Suppressor macrophage (primary cell): ENCODE measurements around the gene PLCB4.

Source experiments
- DNase-seq, 4 experiments: peaks; one replicate each; pipeline ENCODE4 v3.0.0-alpha.2; 2020 to 2022

Gene PLCB4

DNA sequence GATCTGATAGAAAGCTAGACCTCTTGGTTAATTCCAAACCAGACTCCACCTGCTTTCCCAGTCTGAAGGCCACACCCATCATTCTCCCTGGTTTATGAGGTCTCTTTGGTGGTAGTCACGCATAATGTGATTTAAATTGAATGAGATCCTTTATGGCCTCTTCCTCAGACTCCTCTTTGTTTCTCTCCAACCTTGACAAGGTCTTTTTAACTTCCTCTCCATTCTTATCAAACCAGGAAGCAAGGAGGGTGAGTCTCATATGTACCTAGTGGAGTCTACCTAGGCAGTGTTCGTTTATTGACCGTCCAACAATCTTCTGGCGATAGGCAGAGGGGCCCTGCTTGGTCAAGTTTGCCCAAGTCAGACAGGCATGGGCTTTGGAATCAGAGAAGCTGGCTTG lies 261.3 kb downstream of the PLCB4 start:
- DNase-seq = no peak

DNA sequence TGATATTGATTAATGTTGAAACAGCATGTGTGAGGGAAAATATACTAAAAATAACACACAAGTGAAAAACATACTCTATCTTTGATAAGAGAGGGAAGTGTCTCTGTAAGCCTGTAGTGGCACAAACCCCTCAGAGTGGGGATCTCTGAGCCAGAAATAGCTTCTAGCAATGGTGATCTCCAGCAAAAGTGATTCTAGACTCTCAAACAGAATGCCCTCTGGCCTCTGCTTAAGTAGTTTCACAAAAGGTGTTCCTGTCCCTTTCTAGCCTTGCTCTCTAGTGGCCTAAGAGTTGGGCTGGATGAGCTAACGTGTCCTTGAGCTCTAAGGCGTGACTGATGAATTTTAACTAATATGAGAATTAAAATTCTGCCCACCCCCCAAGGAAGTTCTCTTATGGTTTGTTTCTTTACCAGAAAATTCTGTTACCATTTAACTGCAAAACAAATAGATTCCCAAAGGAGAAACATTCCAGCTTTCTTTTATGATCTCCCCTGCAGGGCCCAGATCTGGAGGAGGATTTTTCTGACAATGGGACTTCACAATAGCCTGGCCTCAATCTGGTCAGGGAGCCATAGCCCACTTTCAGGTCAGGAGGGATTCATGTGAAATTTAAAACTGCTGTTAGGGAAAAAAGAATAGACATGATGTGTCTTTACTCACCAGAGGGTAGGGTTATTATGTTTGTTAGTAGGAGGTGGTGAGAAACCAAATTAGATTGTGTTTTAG lies 263.0 kb downstream of the PLCB4 start:
- DNase-seq = no peak

DNA sequence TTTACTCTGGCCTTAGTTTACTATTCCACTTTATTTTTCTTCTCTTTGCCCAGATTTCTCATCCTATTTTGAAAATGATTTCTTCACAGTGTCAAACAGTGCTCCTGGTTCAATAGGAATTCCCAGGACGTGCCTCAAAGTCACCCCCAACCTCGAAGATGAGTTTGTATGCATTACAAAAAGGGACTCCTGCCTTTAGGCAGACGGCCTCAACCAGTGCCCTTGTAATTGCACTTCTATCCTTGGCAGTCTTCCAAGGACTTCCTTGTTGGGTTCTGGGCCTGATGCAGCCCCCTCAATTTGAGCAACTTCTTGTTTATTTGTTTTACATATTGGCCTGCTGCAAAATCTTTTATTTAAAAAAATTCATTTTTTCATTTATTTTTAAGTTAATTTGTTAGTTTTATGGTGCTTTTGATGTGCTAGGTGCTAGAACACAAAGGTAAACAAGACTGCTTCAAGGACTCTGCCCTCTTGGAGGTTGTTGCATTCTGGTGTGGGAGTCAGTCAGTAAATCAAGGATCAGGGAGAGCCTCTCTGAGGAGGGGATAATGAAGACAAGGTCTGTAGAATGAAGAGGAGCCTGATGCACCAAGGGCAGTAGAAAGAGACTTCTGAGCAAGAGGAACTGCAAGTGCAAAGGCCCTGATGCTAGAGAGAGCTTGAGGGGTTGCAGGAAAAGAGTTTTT lies 264.0 kb downstream of the PLCB4 start:
- DNase-seq = peak in 3 of 4 experiments; percentile 8 to 24 (median 20)

DNA sequence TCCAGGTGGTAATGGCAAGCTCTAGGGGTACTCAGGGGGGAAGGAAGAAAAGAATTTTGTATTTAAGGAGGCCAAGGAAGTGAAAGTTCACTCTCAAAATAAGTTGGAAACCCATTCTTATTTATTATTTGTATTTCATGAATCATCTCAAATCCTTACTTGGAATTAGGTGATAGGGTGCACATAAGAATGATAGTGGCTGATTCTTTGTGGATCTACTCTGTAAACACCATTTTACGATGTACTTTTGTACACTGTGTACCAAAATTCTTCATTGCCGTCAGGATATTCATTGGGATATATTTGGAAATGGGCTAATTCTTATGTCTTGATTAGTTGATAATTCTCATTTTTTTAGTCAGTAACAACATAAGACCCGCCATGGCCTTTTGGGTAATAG lies 266.0 kb downstream of the PLCB4 start:
- no peak for DNase-seq

- no peak for DNase-seq
Observed at GRCh38 chr20:9338101-9338500, 269.2 kb downstream of the PLCB4 start.

DNA sequence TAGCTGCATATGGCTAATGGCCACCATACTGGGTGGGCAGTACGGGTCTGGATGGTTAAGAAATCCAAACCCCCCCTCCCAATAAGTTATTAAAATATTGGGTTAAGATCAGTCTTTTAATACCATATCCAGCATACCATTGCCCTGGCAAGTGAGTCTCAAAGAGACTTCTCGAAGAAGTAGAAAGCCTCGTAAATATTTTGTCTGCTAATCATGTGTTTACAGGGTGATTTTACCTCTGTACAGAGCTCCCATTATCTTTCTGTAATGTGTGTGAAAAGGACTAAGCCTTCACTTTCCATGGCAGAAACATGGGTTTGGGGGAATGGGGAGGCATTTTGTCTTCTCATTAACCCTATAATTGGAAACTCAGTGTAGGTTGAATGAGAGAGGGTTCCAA lies 270.8 kb downstream of the PLCB4 start:
- no peak for DNase-seq

DNA sequence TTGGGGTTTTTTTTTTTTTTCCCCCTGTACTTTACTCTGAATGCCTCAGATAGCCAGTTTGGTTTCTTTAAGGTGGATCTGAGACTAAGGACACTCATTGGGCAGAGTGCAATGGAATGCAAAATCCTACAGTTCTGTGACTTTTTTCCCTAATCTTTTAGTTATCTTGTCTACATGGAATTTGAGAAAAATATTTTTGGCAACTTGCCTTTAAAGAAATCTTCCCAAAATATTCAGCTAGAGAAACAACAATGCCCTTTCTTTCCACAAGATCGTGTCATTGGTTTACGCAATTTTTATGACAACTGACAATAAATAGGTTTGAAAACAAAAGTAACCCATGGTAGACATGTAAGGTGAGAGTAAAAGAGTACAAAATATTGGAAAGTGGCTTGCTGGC lies 273.8 kb downstream of the PLCB4 start:
- DNase-seq = no peak

DNA sequence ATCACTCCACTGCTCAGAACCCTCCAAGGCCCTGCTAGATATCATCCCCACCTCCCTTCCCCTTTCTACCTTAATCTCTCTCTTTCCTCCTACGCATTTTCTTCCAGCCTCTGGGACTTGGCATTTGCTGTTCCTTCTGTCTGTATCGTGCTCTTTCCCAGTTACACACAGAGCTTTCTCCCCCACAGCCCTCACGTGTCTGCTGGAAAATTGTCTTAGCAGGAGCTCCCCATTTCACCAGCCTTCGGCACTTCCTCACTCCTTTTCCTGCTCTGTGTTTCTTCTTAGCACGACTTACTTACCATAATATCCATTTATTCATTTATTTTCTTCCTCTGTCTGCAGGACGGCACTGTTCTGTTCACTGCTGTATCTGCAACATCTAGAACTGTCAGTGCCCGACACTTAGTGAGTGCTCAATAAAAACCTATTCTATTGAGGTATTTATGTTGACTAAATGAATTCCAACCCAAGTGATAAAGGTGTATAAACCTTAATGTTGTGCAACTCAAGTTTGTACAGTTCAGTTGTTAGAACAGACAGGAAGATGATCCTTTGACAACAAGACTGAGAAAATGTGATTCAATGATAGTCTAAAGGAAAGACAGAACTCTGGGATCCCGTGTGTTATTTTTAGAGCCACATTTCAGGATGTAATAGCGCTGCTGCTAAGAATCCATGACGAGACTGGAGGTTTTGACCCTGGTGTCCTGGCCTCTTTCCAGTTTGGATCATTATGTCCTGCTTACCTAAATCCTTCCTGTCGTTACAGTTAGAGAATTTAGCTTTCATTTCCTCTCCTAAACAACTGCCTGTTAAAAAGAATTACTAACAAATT lies 275.4 kb downstream of the PLCB4 start:
- DNase-seq = no peak

GRCh38 chr20:9348316-9348715 lies 279.4 kb downstream of the PLCB4 start:
- peak in 1 of 4 experiments; percentile 10 for DNase-seq

DNA sequence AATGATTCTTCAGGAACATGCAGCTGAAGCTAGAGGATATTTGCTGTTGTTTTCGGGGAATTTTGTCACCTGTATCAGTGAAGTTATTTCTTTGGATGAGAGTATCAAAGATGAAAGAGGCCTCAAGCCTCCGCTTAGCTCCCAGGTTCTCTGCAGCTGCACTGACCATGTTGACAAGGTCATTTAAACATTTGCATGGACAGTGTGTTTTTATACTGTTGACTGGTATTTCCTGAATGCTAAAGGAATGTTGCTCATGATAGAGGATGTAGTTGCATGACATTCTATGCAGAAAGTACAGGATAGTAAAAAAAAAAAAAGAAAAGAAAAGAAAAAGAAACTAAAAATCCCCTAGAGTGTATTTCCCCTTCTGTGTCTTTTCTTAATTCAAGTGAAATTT lies 279.9 kb downstream of the PLCB4 start:
- DNase-seq = no peak

GRCh38 chr20:9349249-9349648 lies 280.4 kb downstream of the PLCB4 start:
- no peak for DNase-seq

- peak in 1 of 4 experiments; percentile 10 for DNase-seq
Observed at GRCh38 chr20:9352739-9353138, 283.9 kb downstream of the PLCB4 start.

GRCh38 chr20:9353180-9353915 lies 284.5 kb downstream of the PLCB4 start:
- DNase-seq = peak; percentile 21 to 58 (median 48)

DNA sequence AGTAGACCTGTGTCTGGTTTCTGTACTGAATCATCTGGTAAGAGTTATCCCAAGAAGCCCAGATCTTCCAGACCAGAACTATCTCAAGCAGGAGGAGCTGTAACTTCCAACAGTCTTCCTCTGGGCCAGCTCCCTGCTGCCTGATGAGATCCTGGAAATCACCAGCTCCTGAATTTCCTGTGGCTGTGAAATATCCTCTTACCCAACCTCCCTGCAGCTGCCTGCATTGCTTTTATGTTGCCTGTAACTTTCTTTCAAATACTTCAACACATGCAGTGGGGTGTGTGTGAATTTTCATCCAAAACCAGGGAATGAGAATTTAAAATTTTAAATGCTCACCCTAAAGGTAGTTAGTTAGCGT lies 285.0 kb downstream of the PLCB4 start:
- DNase-seq = peak in 1 of 4 experiments; percentile 18

DNA sequence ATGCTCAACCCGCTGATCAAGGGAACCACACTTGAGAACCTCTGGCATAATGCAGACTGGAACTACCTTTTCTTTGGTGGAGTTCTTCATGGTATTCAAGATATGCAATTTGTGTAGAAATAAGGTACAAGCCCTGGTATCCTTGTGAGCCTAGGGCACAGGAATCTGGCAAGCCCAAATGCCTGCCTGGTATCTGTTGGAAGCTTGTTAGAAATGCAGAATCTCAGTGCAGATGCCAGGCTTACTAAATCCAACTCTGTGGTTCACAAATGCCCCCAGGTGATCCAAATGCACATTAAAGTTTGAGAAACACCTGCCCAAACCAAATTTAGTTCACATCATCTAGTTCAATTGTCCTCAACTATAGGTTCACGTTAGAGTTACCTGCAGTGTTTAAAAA lies 285.7 kb downstream of the PLCB4 start:
- no peak for DNase-seq

- DNase-seq = no peak
Observed at GRCh38 chr20:9358001-9358400, 289.1 kb downstream of the PLCB4 start.

DNA sequence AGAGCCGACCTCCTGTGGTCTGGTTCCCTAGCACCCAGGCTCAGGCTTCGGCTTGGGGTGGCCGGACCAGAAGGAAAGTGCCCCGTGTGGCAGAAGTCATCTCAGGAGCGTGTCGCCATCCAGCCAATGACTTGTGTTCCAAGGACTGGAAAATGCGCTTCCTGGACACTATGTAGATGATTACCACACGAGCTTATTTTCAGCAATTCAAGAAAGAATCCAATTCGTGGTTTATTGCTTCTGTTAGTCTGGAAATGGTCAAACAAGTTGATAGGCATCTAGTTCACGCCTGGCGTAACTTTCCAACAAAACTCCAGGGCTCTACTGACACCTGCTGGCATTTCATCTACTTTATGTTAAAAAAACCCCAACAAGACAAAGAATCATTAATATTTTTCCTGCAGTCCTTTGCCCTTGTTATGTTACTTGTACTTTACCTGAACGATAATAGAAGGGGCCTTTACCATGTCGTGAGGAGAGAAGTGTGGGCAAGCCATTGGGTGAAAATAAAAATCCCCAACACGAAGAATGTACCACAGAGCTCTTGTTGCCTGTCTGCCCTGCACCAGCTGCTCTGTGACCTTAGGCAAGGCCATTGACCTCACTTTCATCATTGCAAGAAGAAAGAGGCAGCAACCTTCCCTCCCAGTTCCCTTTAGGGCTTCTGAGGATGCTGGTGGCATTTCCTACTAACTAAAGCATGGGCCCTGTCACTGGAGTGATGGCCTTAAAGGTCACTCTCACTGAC lies 290.8 kb downstream of the PLCB4 start:
- DNase-seq = peak; percentile 61 to 73 (median 66)

- peak in 1 of 4 experiments; percentile 7 for DNase-seq
Observed at GRCh38 chr20:9360431-9360830, 291.5 kb downstream of the PLCB4 start.

GRCh38 chr20:9363673-9364072 lies 294.8 kb downstream of the PLCB4 start:
- DNase-seq = no peak

DNA sequence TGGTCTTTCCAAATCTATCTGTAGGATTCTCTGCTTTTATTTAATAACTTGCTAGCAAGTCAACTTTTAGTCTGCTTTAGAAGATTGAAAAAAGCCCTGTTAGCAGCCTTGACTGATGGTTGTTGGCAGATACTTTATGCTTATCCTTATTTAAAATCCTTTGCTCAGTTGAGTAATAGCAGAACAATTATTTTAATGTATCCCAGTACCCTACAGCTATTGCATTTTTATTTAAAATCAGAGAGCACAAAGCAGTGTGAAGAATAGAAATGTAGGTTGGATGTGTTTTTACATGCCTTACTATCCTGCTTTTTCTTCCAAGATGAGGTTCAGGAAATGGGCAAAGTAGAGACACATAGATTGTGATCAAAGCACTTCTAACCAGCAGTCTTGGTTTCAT lies 298.4 kb downstream of the PLCB4 start:
- no peak for DNase-seq

- no peak for DNase-seq
Observed at GRCh38 chr20:9367746-9368145, 298.9 kb downstream of the PLCB4 start.

DNA sequence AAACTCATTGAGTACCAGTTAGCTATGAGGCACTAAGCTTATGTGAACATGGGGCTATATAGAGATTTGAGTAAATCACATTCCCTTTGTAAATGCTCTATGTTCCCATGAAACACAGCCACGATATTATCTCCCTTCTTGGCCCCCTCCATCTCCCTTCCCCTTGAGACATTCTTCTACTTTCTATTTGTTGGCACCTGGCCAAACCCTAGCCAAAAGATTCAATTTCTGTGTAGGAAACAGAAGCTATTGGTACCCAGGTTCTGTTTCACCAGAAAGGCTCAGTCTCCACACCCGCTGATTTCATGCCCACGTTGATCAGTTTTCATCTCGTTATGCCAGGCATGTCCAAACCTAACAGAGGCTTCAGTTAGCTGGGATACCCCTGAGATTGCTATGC lies 300.0 kb downstream of the PLCB4 start:
- no peak for DNase-seq
